Panc1 (cell line): Measurements from ENCODE around the gene DNASE1L1. TPM values are rescaled to one million over a fixed set of nuclear protein-coding genes. Genes with fewer than 3 reads are reported as not detected.
A peak's percentile ranks its signal among the peaks of the same experiment; 100 is the strongest.

Source experiments
- ATAC-seq: fragments of 200-7000 bp; cut with Tn5 transposase; 2 replicates; pipeline ENCODE4 v1.9.1; 2020; ENCODE audit warnings: mild to moderate bottlenecking, moderate library complexity
- BruUV-seq: library from RNA; stranded (reverse); fragments of 400-500 nt; replicated peaks from 2 replicates; lab custom pipeline; 2021; lab: Mats Ljungman, UMichigan
- CTCF ChIA-PET: fragments of 300-600 bp; sonication (Branson Sonifier 250); formaldehyde crosslinking; loops from one replicate; lab custom pipeline; 2022; ENCODE audit warnings: antibody characterized with exemption; lab: Charles Lee
- POLR2A ChIA-PET: fragments of 300-600 bp; sonication (Branson Sonifier 250); formaldehyde crosslinking; loops from one replicate; lab custom pipeline; 2022; ENCODE audit warnings: antibody characterized with exemption; lab: Charles Lee
- DNase-seq: peaks from one replicate; pipeline ENCODE4 v3.0.0-alpha.2; 2010; ENCODE audit warnings: low read depth, low spot score
- H3K27ac ChIP-seq: 2 replicates; pipeline ENCODE4 v1.5.1; 2011; ENCODE audit warnings: mild to moderate bottlenecking, low read length, inconsistent platforms
- H3K27me3 ChIP-seq: fragments of 200-500 bp; sonication (Bioruptor generic); 2 replicates; pipeline ENCODE4 v1.6.0; 2014; ENCODE audit warnings: low read length, inconsistent platforms; ENCODE audit not compliant: control insufficient read depth, insufficient read depth
- H3K36me3 ChIP-seq: fragments of 200-500 bp; sonication (Bioruptor generic); 2 replicates; pipeline ENCODE4 v1.5.1; 2014; ENCODE audit warnings: inconsistent platforms, mild to moderate bottlenecking, low read length, moderate library complexity; ENCODE audit not compliant: control insufficient read depth, insufficient read depth
- H3K4me1 ChIP-seq: 2 replicates; pipeline ENCODE4 v1.5.1; 2011; ENCODE audit warnings: inconsistent platforms, mild to moderate bottlenecking, low read length, moderate library complexity; ENCODE audit not compliant: control insufficient read depth, insufficient read depth
- H3K4me3 ChIP-seq, 2 experiments: 2 replicates each; pipeline ENCODE4 v1.5.1; 2011 to 2012; ENCODE audit warnings: low read depth in 2 of 2, low read length in 2 of 2, mild to moderate bottlenecking in 2 of 2, inconsistent platforms in 1 of 2, moderate library complexity in 1 of 2
- H3K9me3 ChIP-seq: fragments of 200-500 bp; sonication (Bioruptor generic); 2 replicates; pipeline ENCODE4 v1.5.1; 2014; ENCODE audit warnings: low read depth, mild to moderate bottlenecking, inconsistent platforms, low read length, moderate library complexity; ENCODE audit not compliant: control insufficient read depth, insufficient read depth
- POLR2AphosphoS5 ChIP-seq: IDR thresholded peaks from 2 replicates; pipeline ENCODE4 v1.6.1; 2012; ENCODE audit warnings: mild to moderate bottlenecking, low read depth, low read length, moderate library complexity
- SIN3A ChIP-seq: IDR thresholded peaks from 2 replicates; pipeline ENCODE4 v1.6.1; 2012; ENCODE audit warnings: low read depth, mild to moderate bottlenecking, low read length, moderate library complexity, borderline replicate concordance; ENCODE audit not compliant: insufficient read depth
- TCF7L2 ChIP-seq: IDR thresholded peaks from 2 replicates; pipeline ENCODE4 v1.6.1; 2011; ENCODE audit warnings: mild to moderate bottlenecking, low read depth, low read length, inconsistent platforms
- in situ Hi-C: cut with HindIII; loops from 2 replicates; pipeline ENCODE4 v1.10.0; 2016; ENCODE audit warnings: low sequenced_read_pairs, low pct_unique_long_range_greater_than_20kb
- intact Hi-C: fragments of 100-400 bp; cut with micrococcal nuclease; formaldehyde crosslinking; loops from one replicate; pipeline ENCODE4 v1.10.0; 2022; ENCODE audit not compliant: unreplicated experiment
- microRNA-seq: library from miRNA; unstranded; fragments of <30 nt; microRNA quantifications from one replicate; pipeline ENCODE4 v1.1.0, GENCODE V29; 2020; ENCODE audit not compliant: unreplicated experiment
- total RNA-seq: library from RNA; stranded (reverse); gene quantifications from one replicate; pipeline ENCODE4 v1.2.1, GENCODE V29; 2021; ENCODE audit not compliant: unreplicated experiment
- TF ChIP-seq, protein P1 (sequence below), 2 experiments: IDR thresholded peaks; 2 replicates each; pipeline ENCODE4 v1.6.1; 2011 to 2012; ENCODE audit warnings: low read depth in 2 of 2, control low read depth in 1 of 2, low read length in 1 of 2, mild to moderate bottlenecking in 1 of 2, moderate library complexity in 1 of 2; ENCODE audit not compliant: insufficient read depth in 1 of 2
- TF ChIP-seq, protein P2 (sequence below): fragments of 450-650 bp; IDR thresholded peaks from 2 replicates; pipeline ENCODE4 v1.5.1; 2017; ENCODE audit warnings: mild to moderate bottlenecking

The DNASE1L1 gene
- total RNA-seq, 1 experiment from 2014 or later = 60.4 TPM

DNA sequence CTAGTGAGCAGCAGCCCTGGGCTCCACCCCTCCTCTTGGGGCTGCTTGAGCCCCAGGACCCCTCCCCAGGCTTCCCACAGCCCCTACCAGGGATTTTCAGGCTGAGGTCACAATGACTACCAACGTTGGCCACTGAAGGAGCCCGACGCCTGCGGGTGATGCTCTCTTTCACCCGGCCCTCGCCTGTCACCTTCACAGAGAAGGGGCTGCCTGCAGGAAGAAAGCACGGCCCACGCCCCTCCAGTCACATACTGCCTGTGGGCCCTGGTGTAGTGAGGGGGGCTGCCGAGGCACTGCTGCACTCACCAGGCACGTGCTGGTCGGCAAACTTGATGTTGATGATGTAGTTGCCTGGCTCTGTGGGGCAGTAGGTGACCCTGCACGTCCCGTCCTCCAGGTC, 56.6 kb downstream of the DNASE1L1 start:
- ATAC-seq = no peak
- intact Hi-C loops = no loop called here
- ChIA-PET POLR2A (no interaction called here), CTCF (no interaction called here)
- TF ChIP-seq POLR2AphosphoS5 = 0 out of 2 replicates have a peak, but pooled peaks have one; percentile 2
- TF ChIP-seq, protein P1, sequence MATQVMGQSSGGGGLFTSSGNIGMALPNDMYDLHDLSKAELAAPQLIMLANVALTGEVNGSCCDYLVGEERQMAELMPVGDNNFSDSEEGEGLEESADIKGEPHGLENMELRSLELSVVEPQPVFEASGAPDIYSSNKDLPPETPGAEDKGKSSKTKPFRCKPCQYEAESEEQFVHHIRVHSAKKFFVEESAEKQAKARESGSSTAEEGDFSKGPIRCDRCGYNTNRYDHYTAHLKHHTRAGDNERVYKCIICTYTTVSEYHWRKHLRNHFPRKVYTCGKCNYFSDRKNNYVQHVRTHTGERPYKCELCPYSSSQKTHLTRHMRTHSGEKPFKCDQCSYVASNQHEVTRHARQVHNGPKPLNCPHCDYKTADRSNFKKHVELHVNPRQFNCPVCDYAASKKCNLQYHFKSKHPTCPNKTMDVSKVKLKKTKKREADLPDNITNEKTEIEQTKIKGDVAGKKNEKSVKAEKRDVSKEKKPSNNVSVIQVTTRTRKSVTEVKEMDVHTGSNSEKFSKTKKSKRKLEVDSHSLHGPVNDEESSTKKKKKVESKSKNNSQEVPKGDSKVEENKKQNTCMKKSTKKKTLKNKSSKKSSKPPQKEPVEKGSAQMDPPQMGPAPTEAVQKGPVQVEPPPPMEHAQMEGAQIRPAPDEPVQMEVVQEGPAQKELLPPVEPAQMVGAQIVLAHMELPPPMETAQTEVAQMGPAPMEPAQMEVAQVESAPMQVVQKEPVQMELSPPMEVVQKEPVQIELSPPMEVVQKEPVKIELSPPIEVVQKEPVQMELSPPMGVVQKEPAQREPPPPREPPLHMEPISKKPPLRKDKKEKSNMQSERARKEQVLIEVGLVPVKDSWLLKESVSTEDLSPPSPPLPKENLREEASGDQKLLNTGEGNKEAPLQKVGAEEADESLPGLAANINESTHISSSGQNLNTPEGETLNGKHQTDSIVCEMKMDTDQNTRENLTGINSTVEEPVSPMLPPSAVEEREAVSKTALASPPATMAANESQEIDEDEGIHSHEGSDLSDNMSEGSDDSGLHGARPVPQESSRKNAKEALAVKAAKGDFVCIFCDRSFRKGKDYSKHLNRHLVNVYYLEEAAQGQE (IDR thresholded peaks at IDR 0.05; ENCODE audit: insufficient read depth in 1 of 2, low read depth in 2 of 2, low read length in 1 of 2) = no peak
- BruUV-seq = TSS peak; percentile 78
- no peaks in the 10 kb centered on the region for H3K27me3 ChIP-seq
- H3K36me3 ChIP-seq = no peaks in the 10 kb centered on the region; the same call in 1 of the 2 replicates
- no peak overlapping the region for H3K27ac ChIP-seq
- H3K4me1 ChIP-seq = peaks cover 10% of the 10 kb centered on the region
- DNase-seq = no peak
- H3K4me3 ChIP-seq = no peak overlapping the region
- in situ Hi-C loops = no loop called here
- H3K9me3 ChIP-seq = no peaks in the 10 kb centered on the region

DNA sequence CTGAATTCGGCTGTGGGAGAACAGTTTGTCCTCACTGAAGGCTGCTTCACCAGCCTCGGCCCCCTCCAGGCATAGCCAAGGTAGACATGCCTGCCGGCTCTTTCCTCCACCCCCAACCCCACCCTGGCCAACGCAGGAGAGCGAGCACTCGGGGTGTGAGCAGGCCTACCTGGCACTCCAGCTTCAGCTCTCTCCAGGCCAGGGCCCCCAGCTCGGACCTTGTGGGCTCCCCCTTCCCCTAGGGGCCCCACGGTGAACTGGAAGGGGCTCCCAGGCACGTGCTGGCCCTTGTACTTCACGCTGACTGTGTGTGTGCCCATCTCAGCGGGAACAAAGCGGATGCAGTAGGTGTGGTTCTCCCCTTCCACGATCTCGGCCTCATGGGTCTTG, 57.0 kb downstream of the DNASE1L1 start:
- ChIA-PET POLR2A (no interaction called here), CTCF (no interaction called here)
- Histone ChIP-seq H3K27ac (no peak overlapping the region), H3K27me3 (no peaks in the 10 kb centered on the region), H3K4me3 (no peak overlapping the region), H3K4me1 (peaks cover 14% of the 10 kb centered on the region), H3K9me3 (no peaks in the 10 kb centered on the region), H3K36me3 (no peaks in the 10 kb centered on the region; the same call in 1 of the 2 replicates)
- no peak for TF ChIP-seq TCF7L2
- no peak for TF ChIP-seq SIN3A
- TF ChIP-seq, protein P2, sequence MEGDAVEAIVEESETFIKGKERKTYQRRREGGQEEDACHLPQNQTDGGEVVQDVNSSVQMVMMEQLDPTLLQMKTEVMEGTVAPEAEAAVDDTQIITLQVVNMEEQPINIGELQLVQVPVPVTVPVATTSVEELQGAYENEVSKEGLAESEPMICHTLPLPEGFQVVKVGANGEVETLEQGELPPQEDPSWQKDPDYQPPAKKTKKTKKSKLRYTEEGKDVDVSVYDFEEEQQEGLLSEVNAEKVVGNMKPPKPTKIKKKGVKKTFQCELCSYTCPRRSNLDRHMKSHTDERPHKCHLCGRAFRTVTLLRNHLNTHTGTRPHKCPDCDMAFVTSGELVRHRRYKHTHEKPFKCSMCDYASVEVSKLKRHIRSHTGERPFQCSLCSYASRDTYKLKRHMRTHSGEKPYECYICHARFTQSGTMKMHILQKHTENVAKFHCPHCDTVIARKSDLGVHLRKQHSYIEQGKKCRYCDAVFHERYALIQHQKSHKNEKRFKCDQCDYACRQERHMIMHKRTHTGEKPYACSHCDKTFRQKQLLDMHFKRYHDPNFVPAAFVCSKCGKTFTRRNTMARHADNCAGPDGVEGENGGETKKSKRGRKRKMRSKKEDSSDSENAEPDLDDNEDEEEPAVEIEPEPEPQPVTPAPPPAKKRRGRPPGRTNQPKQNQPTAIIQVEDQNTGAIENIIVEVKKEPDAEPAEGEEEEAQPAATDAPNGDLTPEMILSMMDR = no peak
- TF ChIP-seq, protein P1 (IDR thresholded peaks at IDR 0.05; ENCODE audit: insufficient read depth in 1 of 2, low read depth in 2 of 2, low read length in 1 of 2) = no peak
- no peak for TF ChIP-seq POLR2AphosphoS5
- no peak for ATAC-seq
- DNase-seq = no peak
- BruUV-seq = no TSS peak
- in situ Hi-C loops = no loop called here
- intact Hi-C loops = no loop called here

Small RNAs within 50 kb of the gene (microRNA-seq; reads per million reads assigned to microRNA genes)
- 10.5 reads per million, percentile 30 among the genes with 10 or more reads in this experiment for gene MIR6858

Other genes starting within 250 kb of the DNASE1L1 start
- gene OPN1MW, start 226.7 kb downstream of the DNASE1L1 start, total RNA-seq = not detected
- not detected for gene OPN1MW2, start 189.5 kb downstream of the DNASE1L1 start, total RNA-seq
- not detected for gene OPN1MW3, start 151.7 kb downstream of the DNASE1L1 start, total RNA-seq
- gene TEX28, start 114.1 kb downstream of the DNASE1L1 start, total RNA-seq = not detected
- not detected for gene TKTL1, start 113.5 kb downstream of the DNASE1L1 start, total RNA-seq
- 920 TPM for gene FLNA, start 34.6 kb downstream of the DNASE1L1 start, total RNA-seq
- 178 TPM for gene EMD, start 30.0 kb downstream of the DNASE1L1 start, total RNA-seq
- gene RPL10, start 10.9 kb downstream of the DNASE1L1 start, total RNA-seq = 2,466 TPM
- 113 TPM for gene TAFAZZIN, start 2.3 kb upstream of the DNASE1L1 start, total RNA-seq
- 221 TPM for gene ATP6AP1, start 19.4 kb upstream of the DNASE1L1 start, total RNA-seq
- 317 TPM for gene GDI1, start 27.9 kb upstream of the DNASE1L1 start, total RNA-seq
- 225 TPM for gene FAM50A, start 34.9 kb upstream of the DNASE1L1 start, total RNA-seq
- 128 TPM for gene PLXNA3, start 49.0 kb upstream of the DNASE1L1 start, total RNA-seq
- 175 TPM for gene LAGE3, start 70.0 kb upstream of the DNASE1L1 start, total RNA-seq
- gene UBL4A, start 77.4 kb upstream of the DNASE1L1 start, total RNA-seq = 65.4 TPM
- gene SLC10A3, start 81.4 kb upstream of the DNASE1L1 start, total RNA-seq = 64.1 TPM
- 88.8 TPM for gene FAM3A, start 107.0 kb upstream of the DNASE1L1 start, total RNA-seq
- gene G6PD, start 137.6 kb upstream of the DNASE1L1 start, total RNA-seq = 615 TPM
- gene IKBKG, start 138.4 kb upstream of the DNASE1L1 start, total RNA-seq = 76.3 TPM
- gene CTAG1A, start 175.9 kb upstream of the DNASE1L1 start, total RNA-seq = not detected
- gene CTAG1B, start 210.0 kb upstream of the DNASE1L1 start, total RNA-seq = not detected
- gene CTAG2, start 244.3 kb upstream of the DNASE1L1 start, total RNA-seq = not detected